Measurements from ENCODE around the gene MAPRE3.
A peak's percentile ranks its signal among the peaks of the same experiment; 100 is the strongest.
"Not testable (repeated sequence)": the region's sequence is repeated elsewhere in the genome, so short reads cannot be mapped to it uniquely, and the experiment has no call there.

The MAPRE3 gene

GRCh38 chr2:26970244-26970927 is at the start of gene MAPRE3:
MAPRE3 (plus strand) TSS chr2:26970637; CDS start chr2:27022219, 51,582 bp downstream.
- peak; percentile 40 to 77 for DNase-seq (ENCODE audit: low read depth in 2 of 2)

- DNase-seq (ENCODE audit: low read depth in 2 of 2): no peak
Measured at GRCh38 chr2:26921323-26921722, 49.1 kb upstream of the MAPRE3 start.

- DNase-seq (ENCODE audit: low read depth in 2 of 2): peak; percentile 12 to 14
Measured at GRCh38 chr2:26922405-26923188, 47.8 kb upstream of the MAPRE3 start.

- not testable (repeated sequence) for DNase-seq (ENCODE audit: low read depth in 2 of 2)
Measured at GRCh38 chr2:26923189-26923466, 47.3 kb upstream of the MAPRE3 start.

- DNase-seq (ENCODE audit: low read depth in 2 of 2): no peak
Measured at GRCh38 chr2:26924731-26925099, 45.7 kb upstream of the MAPRE3 start.

GRCh38 chr2:26925100-26925791 is 45.2 kb upstream of the MAPRE3 start:
- DNase-seq (ENCODE audit: low read depth in 2 of 2): no peak

GRCh38 chr2:26927221-26927620 is 43.2 kb upstream of the MAPRE3 start:
- DNase-seq (ENCODE audit: low read depth in 2 of 2): no peak

- DNase-seq (ENCODE audit: low read depth in 2 of 2): no peak
Measured at GRCh38 chr2:26932974-26933373, 37.5 kb upstream of the MAPRE3 start.

GRCh38 chr2:26933431-26934334 is 36.8 kb upstream of the MAPRE3 start:
- no peak for DNase-seq (ENCODE audit: low read depth in 2 of 2)

GRCh38 chr2:26934335-26934724 is 36.1 kb upstream of the MAPRE3 start:
- DNase-seq (ENCODE audit: low read depth in 2 of 2): no peak

GRCh38 chr2:26934985-26935384 is 35.5 kb upstream of the MAPRE3 start:
- no peak for DNase-seq (ENCODE audit: low read depth in 2 of 2)

GRCh38 chr2:26936855-26937254 is 33.6 kb upstream of the MAPRE3 start:
- DNase-seq (ENCODE audit: low read depth in 2 of 2): no peak

- DNase-seq (ENCODE audit: low read depth in 2 of 2): no peak
Measured at GRCh38 chr2:26938399-26939118, 31.9 kb upstream of the MAPRE3 start.

GRCh38 chr2:26940001-26940400 is 30.4 kb upstream of the MAPRE3 start:
- DNase-seq (ENCODE audit: low read depth in 2 of 2): no peak

- DNase-seq (ENCODE audit: low read depth in 2 of 2): no peak
Measured at GRCh38 chr2:26941486-26941885, 29.0 kb upstream of the MAPRE3 start.

GRCh38 chr2:26942543-26943295 is 27.7 kb upstream of the MAPRE3 start:
- peak; percentile 8 to 30 for DNase-seq (ENCODE audit: low read depth in 2 of 2)

- no peak for DNase-seq (ENCODE audit: low read depth in 2 of 2)
Measured at GRCh38 chr2:26945991-26946750, 24.3 kb upstream of the MAPRE3 start.

GRCh38 chr2:26946841-26947784 is 23.3 kb upstream of the MAPRE3 start:
- DNase-seq (ENCODE audit: low read depth in 2 of 2): no peak

GRCh38 chr2:26948800-26949199 is 21.6 kb upstream of the MAPRE3 start:
- DNase-seq (ENCODE audit: low read depth in 2 of 2): no peak

Data from stimulated activated CD8-positive, alpha-beta memory T cell treated with anti-CD3 and anti-CD28 coated beads, Interleukin-7, amount 100 ng/mL, for 4 hours (primary cell).